ENCODE results near the gene TBC1D1. TPM values are rescaled to one million over a fixed set of nuclear protein-coding genes. Genes with fewer than 3 reads are reported as not detected.

TBC1D1 gene
- total RNA-seq, 1 donor, result 66.6 TPM

GRCh38 chr4:38089961-38090360 is 199.1 kb downstream of the TBC1D1 start:
- Histone ChIP-seq H3K4me1 (ENCODE audit: insufficient read depth, low read length) (peaks cover 26% of the 10 kb centered on the region), H3K27ac (ENCODE audit: low read depth, low read length) (no peak overlapping the region), H3K79me2 (ENCODE audit: insufficient read depth, low read length) (no peaks in the 10 kb centered on the region), H3K27me3 (ENCODE audit: insufficient read depth, low read length) (no peaks in the 10 kb centered on the region), H3K4me3 (ENCODE audit: insufficient read depth, low read length) (no peak overlapping the region), H3K9me3 (ENCODE audit: low read depth, low read length) (no peaks in the 10 kb centered on the region), H3K36me3 (ENCODE audit: insufficient read depth, low read length) (peaks cover 5% of the 10 kb centered on the region), H3K4me2 (ENCODE audit: insufficient read depth, low read length) (no peak overlapping the region), H4K20me1 (ENCODE audit: insufficient read depth, low read length) (no peaks in the 10 kb centered on the region), H2AFZ (ENCODE audit: low read length) (no peak overlapping the region)
- no peak for DNase-seq (ENCODE audit: insufficient read length, low spot score, missing footprints)
- no peak for TF ChIP-seq CTCF (IDR thresholded peaks at IDR 0.05; ENCODE audit: extremely low read depth, low read depth, low read length)

GRCh38 chr4:38090455-38091246 is 199.8 kb downstream of the TBC1D1 start:
- H2AFZ ChIP-seq (ENCODE audit: low read length), result no peak overlapping the region
- DNase-seq (ENCODE audit: insufficient read length, low spot score, missing footprints), result no peak
- H3K9me3 ChIP-seq (ENCODE audit: low read depth, low read length), result no peaks in the 10 kb centered on the region
- no peak for TF ChIP-seq CTCF (IDR thresholded peaks at IDR 0.05; ENCODE audit: extremely low read depth, low read depth, low read length)
- peaks cover 6% of the 10 kb centered on the region for H3K36me3 ChIP-seq (ENCODE audit: insufficient read depth, low read length)
- no peak overlapping the region for H3K4me3 ChIP-seq (ENCODE audit: insufficient read depth, low read length)
- no peaks in the 10 kb centered on the region for H3K27me3 ChIP-seq (ENCODE audit: insufficient read depth, low read length)
- peaks cover 19% of the 10 kb centered on the region for H3K4me1 ChIP-seq (ENCODE audit: insufficient read depth, low read length)
- H3K27ac ChIP-seq (ENCODE audit: low read depth, low read length), result no peak overlapping the region
- H3K79me2 ChIP-seq (ENCODE audit: insufficient read depth, low read length), result no peaks in the 10 kb centered on the region
- H4K20me1 ChIP-seq (ENCODE audit: insufficient read depth, low read length), result no peaks in the 10 kb centered on the region
- no peak overlapping the region for H3K4me2 ChIP-seq (ENCODE audit: insufficient read depth, low read length)

- no peak for DNase-seq (ENCODE audit: insufficient read length, low spot score, missing footprints)
- H3K4me2 ChIP-seq (ENCODE audit: insufficient read depth, low read length), result no peak overlapping the region
- H3K27ac ChIP-seq (ENCODE audit: low read depth, low read length), result no peak overlapping the region
Observed at GRCh38 chr4:38091636-38092035, 200.8 kb downstream of the TBC1D1 start.

More at GRCh38 chr4:38091636-38092035, 200.8 kb downstream of the TBC1D1 start:
- Histone ChIP-seq H3K9me3 (ENCODE audit: low read depth, low read length) (no peaks in the 10 kb centered on the region), H2AFZ (ENCODE audit: low read length) (no peak overlapping the region), H3K36me3 (ENCODE audit: insufficient read depth, low read length) (peaks cover 15% of the 10 kb centered on the region), H4K20me1 (ENCODE audit: insufficient read depth, low read length) (no peaks in the 10 kb centered on the region), H3K4me3 (ENCODE audit: insufficient read depth, low read length) (no peak overlapping the region), H3K79me2 (ENCODE audit: insufficient read depth, low read length) (no peaks in the 10 kb centered on the region), H3K4me1 (ENCODE audit: insufficient read depth, low read length) (peaks cover 9% of the 10 kb centered on the region), H3K27me3 (ENCODE audit: insufficient read depth, low read length) (no peaks in the 10 kb centered on the region)
- no peak for TF ChIP-seq CTCF (IDR thresholded peaks at IDR 0.05; ENCODE audit: extremely low read depth, low read depth, low read length)

All from osteoblast (primary cell).